CD4-positive, alpha-beta T cell treated with Interleukin-6 for 4 hours (primary cell): ENCODE measurements around the gene FHAD1.
"Not testable (repeated sequence)": the region's sequence is repeated elsewhere in the genome, so short reads cannot be mapped to it uniquely, and the experiment has no call there.

Experiments
- DNase-seq: peaks from one replicate; pipeline ENCODE4 v3.0.0-alpha.2; 2020; ENCODE audit warnings: mixed read lengths

Gene FHAD1

DNA sequence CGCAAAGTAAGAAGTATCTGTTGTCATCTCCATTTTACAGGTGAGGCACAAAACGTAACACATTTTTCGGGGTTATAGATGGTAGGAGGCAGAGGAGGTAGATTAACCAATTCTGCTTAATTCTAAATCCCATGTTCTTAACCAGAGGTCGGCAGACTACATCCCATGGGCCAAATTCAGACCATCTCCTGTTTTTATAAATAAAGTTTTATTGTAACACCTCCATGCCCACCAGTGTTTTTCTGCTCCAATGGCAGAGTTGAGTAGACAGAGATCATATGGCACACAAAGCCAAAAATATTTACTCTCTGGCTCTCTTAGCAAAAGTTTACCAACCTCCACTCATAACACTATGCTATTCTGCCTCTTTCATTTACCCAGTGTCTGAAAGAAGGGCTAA, 30.9 kb downstream of the FHAD1 start:
- DNase-seq = no peak

DNA sequence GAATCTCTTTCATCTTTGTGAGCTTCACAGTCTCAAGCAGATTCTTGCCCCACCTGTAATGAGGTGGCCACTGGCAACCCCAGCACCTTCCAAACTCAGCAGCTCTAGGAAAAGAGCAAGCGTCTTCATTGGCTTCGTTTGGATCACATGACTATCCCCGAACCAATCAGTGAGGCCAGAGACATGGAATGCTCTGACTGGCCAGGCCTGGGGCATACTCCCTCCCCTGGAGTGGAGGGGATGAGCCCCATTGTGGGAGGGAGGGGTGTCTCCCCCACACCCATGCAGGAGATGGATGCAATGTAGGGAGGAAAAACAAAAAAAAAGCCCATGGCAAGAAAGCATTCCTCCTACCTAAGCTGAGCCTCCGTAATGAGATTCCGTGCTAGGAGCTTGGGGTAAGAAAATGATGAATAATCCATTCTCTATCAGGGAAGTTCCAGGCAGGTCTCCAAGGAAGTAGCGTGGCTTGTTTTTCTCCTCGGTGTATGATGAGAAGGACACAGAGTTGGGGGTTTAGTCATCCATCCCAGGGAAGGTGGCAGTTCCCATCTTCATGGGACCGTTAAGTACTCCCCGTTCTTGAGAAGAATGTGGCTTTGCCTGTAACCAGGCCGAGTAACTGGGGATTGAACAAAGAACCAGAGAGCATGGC, 32.7 kb downstream of the FHAD1 start:
- DNase-seq = no peak

DNA sequence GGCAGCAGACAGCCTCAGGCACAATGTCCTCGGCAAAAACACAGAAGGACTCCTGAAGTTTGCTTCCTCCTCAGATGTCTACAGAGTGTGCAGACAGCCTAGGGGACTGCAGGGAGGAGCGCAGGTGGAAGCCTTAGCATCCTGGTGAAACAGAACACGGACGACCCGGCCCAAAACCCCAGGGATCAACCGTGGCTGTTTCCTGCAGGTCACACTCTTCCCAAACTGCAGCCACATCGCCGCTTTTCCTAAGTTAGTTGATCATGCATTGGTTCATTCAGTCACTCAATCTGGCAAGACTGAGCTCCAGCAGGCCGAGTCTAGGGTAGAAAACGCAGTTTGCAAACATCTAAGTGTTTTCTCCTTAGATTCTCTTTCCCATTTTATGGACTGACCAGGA, 33.4 kb downstream of the FHAD1 start:
- DNase-seq = no peak

DNA sequence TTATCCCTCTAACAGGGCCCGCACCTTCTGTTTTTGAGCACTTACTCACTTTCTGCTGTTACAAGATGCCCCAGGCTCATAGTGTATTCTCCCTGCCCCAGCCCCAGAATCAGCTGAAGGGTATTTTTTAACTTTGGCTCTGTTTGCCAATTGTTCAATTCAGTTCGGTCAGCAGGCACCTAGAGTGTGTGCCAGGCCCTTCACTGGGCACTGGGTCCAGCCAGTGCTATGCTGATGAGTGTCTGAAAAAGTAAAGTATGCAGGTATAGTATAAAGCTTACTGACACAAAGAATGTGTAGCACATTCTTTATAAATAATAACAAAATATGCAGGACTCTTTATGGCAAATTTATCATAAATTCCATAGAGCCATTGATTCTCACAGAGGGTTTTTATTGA, 35.0 kb downstream of the FHAD1 start:
- no peak for DNase-seq

DNA sequence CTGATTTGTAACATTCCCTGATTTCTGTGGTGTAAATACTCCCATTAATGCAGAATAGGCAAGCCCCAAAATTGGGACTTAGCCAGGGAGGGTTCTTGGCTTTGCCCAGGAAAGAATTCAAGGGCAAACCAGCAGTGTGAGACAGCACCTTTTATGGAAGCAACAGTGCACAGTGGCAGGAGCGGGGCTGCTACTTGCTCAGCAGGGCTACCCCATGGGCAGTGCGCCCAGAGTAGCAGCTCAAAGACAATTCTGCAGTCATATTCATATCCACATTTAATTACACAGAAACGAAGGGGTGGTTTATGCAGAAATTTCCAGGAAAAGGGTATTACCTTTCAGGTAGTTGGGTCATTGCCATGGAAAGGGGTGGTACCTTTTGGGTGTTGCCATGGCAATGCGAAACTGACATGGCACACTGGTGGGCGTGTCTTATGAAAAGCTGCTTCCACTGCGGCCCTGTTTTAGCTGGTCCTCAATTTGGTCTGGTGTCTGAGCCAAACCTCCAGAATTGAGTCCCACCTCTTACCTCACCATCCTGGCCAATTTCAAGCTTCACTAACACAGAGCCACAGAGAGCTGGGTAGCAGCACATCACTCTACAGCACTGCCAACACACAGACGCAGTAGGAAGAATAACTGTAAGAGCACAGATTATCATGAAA, 35.9 kb downstream of the FHAD1 start:
- no peak for DNase-seq

DNA sequence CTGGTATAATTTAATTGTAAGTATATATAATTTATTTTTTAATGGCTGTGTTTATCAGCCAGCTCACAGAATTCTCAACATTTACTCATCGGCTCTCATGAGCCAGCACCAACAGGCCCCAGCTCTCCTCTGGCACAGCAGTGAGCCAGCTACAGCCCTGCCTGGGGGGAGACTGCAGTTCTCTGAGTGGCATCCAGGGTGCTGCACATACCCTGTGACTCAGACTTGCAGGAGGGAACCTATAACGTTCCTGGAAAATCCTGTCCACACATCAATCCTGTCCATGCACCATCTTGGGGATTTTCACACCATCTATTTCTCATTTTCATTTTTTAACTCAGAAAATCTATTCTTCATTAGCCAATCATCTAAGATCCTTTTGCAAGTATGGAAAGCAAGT, 36.5 kb downstream of the FHAD1 start:
- no peak for DNase-seq

DNA sequence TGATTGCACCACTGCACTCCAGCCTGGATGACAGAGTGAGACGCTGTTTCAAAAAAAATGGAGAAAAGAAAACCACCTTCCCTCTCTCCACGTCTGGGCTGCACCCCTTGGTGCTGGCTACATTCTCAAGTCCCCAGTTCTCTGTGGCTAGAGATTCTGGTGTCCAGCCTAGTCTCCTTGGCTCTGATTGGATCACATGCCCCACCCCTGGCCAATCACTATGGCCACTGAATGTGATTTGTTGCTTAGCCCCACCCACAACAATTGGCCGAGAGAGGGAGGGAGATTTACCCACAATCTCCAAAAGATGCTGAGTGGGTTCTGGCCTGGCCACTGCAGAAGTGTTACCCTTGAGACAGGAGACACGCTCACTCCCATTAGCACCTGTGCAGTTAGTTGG, 39.4 kb downstream of the FHAD1 start:
- DNase-seq = no peak

DNA sequence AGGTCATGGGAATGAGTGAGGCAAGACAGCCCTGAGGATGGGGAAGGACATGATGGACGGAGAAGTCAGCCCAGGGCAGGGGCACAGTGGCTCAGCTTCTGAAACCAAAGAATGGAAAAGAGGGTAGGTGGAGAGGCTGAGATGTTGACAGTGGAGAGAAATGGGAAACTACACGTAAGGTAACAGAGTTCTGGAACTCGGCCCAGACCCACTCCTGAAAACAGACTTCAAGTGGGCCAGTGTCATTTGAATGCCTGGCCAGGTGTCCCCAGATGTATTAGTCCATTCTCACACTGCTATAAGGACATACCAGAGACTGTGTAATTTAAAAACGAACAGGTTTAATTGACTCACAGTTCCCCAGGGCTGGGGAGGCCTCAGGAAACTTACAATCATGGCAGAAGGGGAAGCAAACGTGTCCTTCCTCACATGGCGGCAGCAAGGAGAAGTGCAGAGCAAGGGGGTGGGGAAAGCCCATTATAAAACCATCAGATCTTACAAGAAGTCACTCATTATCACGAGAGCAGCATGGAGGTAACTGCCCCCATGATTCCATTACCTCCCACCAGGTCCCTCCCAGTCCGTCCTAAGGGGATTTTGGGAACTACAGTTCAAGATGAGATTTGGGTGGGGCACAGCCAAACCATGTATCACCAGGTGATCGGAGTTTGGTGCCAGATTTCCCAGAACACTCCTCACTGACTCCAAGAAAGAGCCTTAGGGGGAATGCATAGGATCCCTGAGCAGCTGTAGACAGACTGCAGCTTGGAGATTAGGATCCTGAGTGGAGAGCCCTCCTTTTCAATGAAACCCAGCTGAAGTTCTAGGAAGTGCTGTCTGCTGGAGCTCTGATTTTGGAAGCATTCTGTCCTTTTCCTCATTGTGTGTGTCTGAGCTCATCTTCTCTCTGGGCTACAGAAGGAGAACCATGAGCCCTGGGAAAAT, 40.3 kb downstream of the FHAD1 start:
- no peak for DNase-seq

DNA sequence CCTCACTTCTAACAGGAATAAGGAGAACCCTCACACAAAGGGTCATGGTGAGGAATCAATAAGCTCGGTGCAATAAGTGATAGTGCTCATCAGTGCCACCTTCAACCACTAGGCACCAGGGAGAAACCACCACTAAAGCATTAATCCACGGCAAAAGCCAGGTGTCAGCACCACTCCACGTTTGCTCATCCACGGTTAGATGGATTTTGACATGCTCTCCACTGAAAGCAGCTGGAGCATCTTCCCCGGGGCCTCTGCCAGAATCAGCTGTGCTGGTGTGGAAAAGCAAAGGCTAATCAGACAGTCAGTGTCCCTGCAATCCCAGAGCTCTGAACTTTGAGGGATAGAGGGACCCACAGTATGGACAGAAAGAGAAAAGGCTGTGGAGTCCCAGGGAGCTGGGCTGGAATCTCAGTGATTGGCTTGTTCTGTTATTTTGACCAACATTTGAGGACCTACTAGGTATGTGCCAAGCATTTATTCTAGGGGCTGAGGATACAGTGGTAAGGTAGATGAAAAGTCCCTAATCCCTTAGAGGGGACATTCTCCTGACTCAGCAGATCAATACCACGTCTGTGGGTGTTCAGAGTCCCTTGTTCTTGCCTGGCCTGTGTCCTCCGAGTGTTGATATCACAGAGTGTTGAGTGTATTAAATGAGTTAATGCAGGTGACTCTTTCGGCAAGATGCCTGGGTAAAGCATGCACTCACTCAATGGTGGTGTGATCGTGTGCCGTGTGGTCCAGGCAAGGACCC, 41.3 kb downstream of the FHAD1 start:
- DNase-seq = no peak

DNA sequence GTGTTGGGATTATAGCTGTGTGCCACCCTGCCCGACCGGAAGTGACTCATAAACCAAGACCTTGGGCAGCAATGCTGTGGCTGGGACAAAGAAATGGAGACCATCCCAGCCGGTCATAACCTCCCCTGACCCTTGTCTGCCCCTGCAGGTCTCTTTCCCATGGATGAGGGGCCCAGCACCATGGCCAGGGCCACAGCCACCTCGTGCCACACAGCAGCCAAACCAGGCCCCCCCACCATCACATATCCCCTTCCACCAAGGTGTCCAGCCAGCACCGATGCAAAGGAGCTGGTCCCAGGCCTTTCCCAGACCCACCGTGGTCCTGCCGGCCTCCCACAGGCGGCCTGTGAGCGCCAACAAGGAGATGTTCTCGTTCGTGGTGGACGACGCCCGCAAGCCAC, 42.2 kb downstream of the FHAD1 start:
- DNase-seq = no peak

DNA sequence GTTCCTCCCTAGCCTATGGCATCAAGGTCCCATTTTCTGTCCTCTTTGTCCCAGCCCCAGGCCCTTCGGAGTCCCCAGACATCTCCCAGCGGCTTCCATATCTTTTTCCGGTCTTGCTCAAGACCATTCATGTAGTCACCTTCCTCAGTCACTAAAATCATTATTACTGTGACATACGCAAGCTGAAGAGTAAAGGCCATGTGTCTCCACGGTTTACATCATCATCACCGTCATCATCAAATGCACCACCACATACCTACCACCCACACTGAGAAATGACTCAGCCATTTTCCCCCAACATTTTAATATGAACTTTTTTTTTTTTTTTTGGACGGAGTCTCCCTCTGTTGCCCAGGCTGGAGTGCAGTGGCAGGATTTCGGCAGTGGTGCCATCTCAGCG, 43.4 kb downstream of the FHAD1 start:
- no peak for DNase-seq

DNA sequence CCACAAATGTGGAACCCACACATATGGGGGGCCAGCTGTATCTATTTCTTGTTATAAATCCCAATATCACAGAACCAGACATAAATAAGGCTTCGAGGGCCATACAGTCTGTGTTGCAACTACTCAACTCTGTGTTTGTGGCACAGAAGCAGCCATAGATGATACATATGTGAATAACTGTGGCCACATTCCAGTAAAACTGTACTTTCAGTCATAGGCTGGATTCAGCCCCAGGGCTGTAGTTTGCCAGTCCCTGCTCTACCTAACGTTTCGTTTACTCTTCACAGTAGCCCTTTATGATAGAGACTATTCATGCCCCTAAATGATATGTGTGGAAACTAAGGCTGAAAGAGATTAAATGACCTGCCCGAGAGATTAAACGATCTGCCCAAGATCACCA, 48.7 kb downstream of the FHAD1 start:
- no peak for DNase-seq

DNA sequence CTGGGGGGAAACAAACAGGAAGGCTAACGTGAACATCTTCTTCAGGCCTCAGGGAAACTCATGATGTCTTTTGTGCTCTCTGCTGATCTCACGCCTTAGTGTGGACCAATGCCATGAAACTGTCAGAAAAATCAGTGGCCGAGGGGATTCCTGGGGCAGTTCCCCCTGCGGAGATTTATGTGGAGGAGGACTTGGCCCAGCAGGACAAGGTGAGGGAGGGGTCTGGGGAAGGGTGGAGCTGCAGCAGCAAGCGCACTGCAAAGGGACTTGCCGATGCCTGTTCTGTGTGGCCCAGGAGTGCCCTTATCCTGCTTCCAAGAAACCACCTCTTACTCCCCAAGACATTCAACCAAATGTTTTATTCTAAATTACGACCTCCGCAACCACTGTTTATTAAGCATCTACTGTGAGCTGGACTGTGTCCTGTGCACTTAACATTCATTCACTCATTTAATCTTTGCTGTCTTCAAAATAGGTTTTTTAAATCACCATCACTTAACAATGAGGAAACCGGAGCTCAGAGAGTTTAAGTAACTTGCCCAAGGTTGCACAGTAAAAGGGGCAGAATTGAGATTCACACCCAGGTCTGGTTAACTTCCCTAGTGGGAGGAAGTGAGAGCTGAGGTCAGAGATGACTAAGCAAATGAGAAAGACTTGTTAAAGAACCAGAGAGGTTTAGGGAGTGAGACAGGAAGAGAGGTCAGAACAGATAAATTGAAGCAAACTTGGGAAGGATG, 49.7 kb downstream of the FHAD1 start:
- no peak for DNase-seq

DNA sequence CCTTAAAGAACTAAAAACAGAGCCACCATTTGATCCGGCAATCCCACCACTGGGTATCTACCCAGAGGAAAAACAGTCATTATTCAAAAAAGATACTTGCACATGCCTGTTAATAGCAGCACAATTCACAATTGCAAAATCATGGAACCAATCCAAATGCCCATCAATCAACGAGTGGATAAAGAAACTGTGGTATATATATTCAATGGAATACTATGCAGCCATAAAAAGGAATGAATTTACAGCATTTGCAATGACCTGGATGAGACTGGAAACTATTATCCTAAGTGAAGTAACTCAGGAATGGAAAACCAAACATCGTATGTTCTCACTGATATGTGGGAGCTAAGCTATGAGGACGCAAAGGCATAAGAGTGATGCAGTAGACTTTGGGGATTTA, 51.0 kb downstream of the FHAD1 start:
- DNase-seq = not testable (repeated sequence)

DNA sequence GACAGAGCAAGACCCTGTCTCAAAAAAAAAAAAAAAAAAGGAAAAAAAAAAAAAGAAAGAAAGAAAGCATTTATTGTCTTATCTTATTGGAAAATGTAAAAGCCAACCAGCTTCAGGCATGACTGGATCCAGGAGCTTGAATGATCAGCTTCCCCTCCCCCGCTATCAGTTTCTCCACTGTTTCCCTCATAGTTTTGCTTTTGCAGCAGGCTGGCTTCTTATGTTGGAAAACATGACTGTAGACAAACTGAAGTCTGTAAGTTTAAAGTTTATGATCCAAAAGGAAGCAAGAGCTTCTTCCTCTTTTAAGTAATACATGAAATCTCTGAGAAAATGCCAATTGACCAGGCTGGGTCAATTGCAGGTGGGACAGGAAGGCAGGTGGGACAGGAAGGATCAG, 52.2 kb downstream of the FHAD1 start:
- no peak for DNase-seq

DNA sequence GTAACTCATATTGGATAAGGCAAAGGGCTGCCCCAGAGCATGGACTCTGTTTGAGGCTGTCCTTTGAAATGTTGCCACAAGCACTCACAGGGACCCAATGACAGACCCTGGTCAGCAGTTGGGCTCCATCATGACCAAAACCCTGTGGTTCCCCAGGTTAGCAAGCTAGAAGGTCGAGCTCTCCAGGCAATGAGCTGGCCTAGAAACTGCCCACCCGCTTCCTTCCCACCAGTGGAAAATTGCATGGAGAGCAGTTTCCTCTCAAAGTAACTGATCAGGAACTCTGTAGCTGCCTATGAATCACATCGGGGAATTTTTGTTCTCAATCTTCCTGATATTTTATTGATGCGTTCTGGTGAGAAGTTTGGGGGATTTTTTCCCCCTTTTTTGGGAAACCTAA, 52.8 kb downstream of the FHAD1 start:
- no peak for DNase-seq

DNA sequence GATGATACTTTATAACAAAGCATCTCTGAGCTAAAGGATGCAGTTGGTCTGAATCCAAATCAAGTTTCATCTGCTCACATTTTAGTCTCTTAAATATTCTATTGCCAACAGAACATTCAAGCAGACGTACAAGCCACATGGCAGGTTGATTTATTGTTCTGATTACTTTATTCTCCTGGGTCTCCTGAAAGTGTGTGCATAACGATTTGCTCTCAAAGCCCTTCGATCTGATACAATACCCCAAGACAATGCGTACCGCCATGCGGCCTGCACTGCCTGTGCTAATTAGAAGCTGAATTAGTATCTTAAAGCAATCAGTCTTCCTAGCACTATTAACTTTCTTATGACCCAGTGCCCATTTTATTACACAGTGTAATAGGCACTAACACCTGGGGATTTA, 56.9 kb downstream of the FHAD1 start:
- DNase-seq = no peak

DNA sequence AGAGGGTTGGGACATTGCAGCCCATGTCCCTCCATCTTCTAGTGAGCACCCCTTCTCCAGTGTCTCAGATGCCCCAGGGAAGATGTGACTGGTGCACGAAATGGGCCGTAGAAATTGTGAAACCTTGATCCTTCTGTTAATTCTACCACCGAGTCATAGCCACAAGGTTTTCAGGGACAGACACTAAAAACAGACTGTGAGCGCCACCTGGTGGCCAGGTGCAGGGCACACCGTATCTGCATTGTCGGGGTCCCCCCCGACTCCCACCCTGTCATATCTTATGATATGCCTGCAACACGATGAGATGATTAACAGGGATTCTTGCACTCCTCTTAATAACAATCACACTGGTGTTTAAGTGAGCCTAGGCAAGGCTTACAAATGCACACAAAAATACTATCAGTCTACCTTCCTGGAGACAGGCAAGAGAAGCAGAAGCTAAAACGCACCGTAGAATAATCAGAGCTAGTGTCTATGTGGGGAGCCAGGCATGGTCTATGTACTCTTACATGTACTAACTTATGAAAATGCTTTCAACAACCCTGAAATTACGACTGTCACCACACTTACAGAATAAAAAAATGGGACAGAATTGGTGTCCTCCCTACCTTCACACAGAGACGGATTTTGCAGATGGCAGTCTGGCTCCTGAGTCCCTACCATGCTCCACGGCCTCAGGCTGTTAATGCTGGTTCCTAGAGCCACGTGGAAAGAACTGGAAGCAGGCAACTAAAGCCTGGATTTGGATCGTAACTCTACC, 57.9 kb downstream of the FHAD1 start:
- peak; percentile 70 for DNase-seq

DNA sequence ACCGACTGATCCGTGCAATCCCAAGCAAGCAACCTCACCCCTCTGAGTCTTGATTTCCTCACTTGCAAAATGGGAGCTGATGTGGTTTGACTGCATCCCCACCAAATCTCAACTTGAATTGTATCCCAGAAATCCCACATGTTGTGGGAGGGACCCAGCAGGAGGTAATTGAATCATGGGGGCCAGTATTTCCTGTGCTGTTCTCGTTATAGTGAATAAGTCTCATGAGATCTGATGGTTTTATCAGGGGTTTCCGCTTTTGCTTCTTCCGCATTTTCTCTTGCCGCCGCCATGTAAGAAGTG, 58.4 kb downstream of the FHAD1 start:
- DNase-seq = no peak

DNA sequence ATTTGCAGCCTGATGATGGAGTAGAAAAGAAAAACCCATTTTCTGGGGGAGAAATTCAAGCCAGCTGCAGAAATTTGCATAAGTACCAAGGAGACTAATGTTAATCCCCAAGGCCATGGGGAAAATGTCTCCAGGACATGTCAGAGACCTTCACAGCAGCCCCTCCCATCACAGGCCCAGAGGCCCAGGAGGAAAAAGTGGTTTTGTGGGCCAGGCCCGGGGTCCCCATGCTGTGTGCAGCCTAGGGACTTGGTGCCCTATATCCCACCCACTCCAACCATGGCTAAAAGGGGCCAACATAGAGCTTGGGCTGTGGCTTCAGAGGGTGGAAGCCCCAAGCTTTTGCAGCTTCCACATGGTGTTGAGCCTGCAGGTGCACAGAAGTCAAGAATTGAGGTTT, 59.3 kb downstream of the FHAD1 start:
- DNase-seq = not testable (repeated sequence)

DNA sequence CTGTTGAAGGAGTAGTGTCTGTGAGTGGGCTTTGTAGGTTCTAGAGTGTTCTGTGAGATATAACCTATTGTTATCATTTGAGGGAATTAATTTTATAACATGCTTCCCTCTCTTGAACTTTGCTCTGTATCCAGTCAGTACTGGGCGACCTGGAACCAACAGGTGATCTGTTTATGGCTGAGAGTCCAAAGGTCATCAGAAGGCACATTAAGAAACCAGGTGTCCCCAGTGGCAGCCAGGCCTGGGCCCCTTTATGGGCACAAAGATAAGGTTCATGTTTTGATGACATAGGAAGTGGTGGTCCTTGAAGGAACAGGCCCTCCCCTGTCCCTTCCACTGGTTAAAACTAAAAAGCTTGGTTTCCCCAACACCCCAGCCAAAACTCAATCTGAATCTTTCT, 61.1 kb downstream of the FHAD1 start:
- DNase-seq = no peak

DNA sequence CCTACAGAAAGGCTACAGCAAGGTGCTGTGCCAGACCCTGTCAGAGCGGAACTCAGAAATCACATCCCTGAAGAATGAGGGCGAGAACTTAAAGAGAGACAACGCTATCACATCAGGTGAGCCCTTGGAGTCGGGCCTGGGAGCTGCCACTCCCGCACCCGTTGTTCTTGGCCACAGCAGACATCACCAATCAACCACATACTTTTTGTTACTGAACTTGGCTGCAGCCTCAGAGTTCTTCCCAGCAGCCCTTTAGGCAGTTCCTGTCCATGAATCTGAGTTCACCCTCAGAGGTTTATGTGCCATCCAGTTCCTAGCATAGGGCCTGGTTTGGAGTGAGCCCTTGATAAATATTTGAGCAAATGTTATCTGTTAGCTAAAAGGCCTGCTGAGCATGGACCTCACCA, 61.6 kb downstream of the FHAD1 start:
- DNase-seq = no peak
